Upper lobe of left lung (tissue), 6 donors: ENCODE measurements around the gene CHST9. TPM values are rescaled to one million over a fixed set of nuclear protein-coding genes. Genes with fewer than 3 reads are reported as not detected.
A peak's percentile ranks its signal among the peaks of the same experiment; 100 is the strongest.

ENCODE experiments used
- ATAC-seq, 2 donors: fragments of 200-7000 bp; cut with Tn5 transposase; one replicate each; pipeline ENCODE4 v1.9.1; 2022; ENCODE audit warnings: mild to moderate bottlenecking in 2 of 2, moderate library complexity in 2 of 2; ENCODE audit not compliant: low FRiP score in 2 of 2
- DNase-seq, 2 donors: peaks; one replicate each; pipeline ENCODE4 v3.0.0-alpha.2; 2019 to 2020
- H3K27ac ChIP-seq, 4 donors: fragments of 200-600 bp; sonication (generic); one replicate each; pipeline ENCODE4 v1.5.1; 2016 to 2019
- H3K27me3 ChIP-seq, 4 donors: fragments of 200-600 bp; sonication (generic); one replicate each; pipeline ENCODE4 v1.5.1; 2017 to 2019
- H3K36me3 ChIP-seq, 4 donors: fragments of 200-600 bp; sonication (generic); one replicate each; pipeline ENCODE4 v1.5.1; 2016 to 2019
- H3K4me1 ChIP-seq, 4 donors: fragments of 200-600 bp; sonication (generic); one replicate each; pipeline ENCODE4 v1.5.1; 2018 to 2019
- H3K4me3 ChIP-seq, 4 donors: fragments of 200-600 bp; sonication (generic); one replicate each; pipeline ENCODE4 v1.5.1; 2017 to 2019; ENCODE audit warnings: mild to moderate bottlenecking in 2 of 4, moderate library complexity in 1 of 4
- H3K9me3 ChIP-seq, 4 donors: fragments of 200-600 bp; sonication (generic); one replicate each; pipeline ENCODE4 v1.5.1; 2018 to 2019
- CTCF ChIP-seq, 6 experiments: fragments of 450-650 bp in 4 of 6; fragments of 200-600 bp in 2 of 6; sonication (generic) in 2 of 6; IDR thresholded peaks; one replicate each; pipeline ENCODE4 v1.5.1; 2016 to 2019; ENCODE audit warnings: antibody characterized with exemption in 6 of 6
- EP300 ChIP-seq, 4 donors: sonication (generic); formaldehyde crosslinking; IDR thresholded peaks; one replicate each; pipeline ENCODE4 v1.5.1; 2017; ENCODE audit warnings: antibody characterized with exemption in 4 of 4, control low read depth in 2 of 4
- POLR2A ChIP-seq, 4 donors: fragments of 450-650 bp; IDR thresholded peaks; one replicate each; pipeline ENCODE4 v1.5.1; 2016 to 2017; ENCODE audit warnings: antibody characterized with exemption in 4 of 4, mild to moderate bottlenecking in 2 of 4
- POLR2AphosphoS5 ChIP-seq, 2 donors: sonication (generic); formaldehyde crosslinking; IDR thresholded peaks; one replicate each; pipeline ENCODE4 v1.5.1; 2017; ENCODE audit warnings: antibody characterized with exemption in 2 of 2
- WGBS, 2 donors: methylation state at CpG; one replicate each; pipeline ENCODE4 v1.1.5; 2017 to 2018; 5-methylcytosine and 5-hydroxymethylcytosine counted together
- total RNA-seq, 6 donors: library from RNA; depleted of rRNA in 4 of 6; stranded (reverse); fragments of >200 nt in 4 of 6; gene quantifications; one replicate each; pipeline versions ENCODE4 v1.1.0 to v1.2.1, GENCODE V29; 2016 to 2021
- donor health status: DM: no; HTN: no; CAD: no; lungs with moderate emphysema.
- donor health status: DM: no; HTN: yes; CAD: no; lungs with severe emphysema.

The CHST9 gene
- total RNA-seq, 6 donors from 2014 or later: 0.20 to 44.9 (median 2.1) TPM

- no peaks in the 10 kb centered on the region for H3K36me3 ChIP-seq
- H3K27ac ChIP-seq: no peak overlapping the region
- H3K4me1 ChIP-seq: no peaks in the 10 kb centered on the region
- H3K4me3 ChIP-seq: no peak overlapping the region
- no peaks in the 10 kb centered on the region for H3K27me3 ChIP-seq
- TF ChIP-seq POLR2A (IDR thresholded peaks at IDR 0.05) (no peak), CTCF (IDR thresholded peaks at IDR 0.05) (no peak), EP300 (IDR thresholded peaks at IDR 0.05) (no peak), POLR2AphosphoS5 (IDR thresholded peaks at IDR 0.05) (no peak)
- H3K9me3 ChIP-seq: no peaks in the 10 kb centered on the region
- no peak for DNase-seq
- 79 to 81% methylated on average over 6 to 7 of the region's 7 CpGs for WGBS, 2 donors
- peak in 1 of 2 donors; percentile 40 for ATAC-seq
Measured at GRCh38 chr18:27061488-27062095, 123.5 kb downstream of the CHST9 start.

DNA sequence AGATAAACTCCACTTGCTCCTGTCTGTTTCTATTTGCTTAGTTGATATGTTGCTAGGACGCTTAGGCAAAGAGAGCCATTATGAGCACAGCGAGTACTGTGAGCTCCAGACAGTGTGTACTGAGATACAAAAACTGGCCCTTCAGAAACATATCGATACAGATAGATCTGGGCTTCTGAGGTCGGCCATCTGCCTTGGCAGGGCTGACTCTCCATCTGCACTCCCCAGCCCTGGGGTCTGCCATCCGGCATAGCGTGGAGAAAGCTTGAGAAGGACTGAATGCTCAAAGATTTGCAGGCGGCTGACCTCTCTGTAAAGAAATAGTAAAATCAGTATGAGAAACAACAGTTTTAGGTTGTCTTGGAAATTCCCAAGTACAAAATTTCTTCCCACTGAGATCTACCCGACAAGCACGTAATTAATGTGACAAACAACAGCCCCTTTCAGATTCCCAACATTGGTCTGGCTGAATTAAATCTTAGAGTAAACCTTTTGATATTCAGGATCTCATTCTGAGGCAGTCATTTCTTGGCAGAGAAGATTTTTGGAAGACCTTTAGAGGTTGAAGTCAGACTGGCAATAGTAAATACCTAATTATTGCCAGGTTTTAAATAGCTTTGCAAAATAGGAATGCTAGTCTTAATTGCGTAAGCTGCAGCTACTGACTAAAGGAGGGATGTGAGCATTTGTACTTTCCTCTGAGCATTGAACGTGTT, 127.4 kb downstream of the CHST9 start:
- Histone ChIP-seq H3K4me1 (no peaks in the 10 kb centered on the region), H3K9me3 (no peaks in the 10 kb centered on the region), H3K27ac (peak overlapping the region in 2 of 4 donors; percentile 37 to 44), H3K4me3 (no peak overlapping the region), H3K27me3 (no peaks in the 10 kb centered on the region), H3K36me3 (no peaks in the 10 kb centered on the region)
- 60 to 69% methylated on average over 10 to 11 of the region's 11 CpGs for WGBS, 2 donors
- TF ChIP-seq EP300 (IDR thresholded peaks at IDR 0.05) (no peak), CTCF (IDR thresholded peaks at IDR 0.05) (no peak), POLR2AphosphoS5 (IDR thresholded peaks at IDR 0.05) (no peak), POLR2A (IDR thresholded peaks at IDR 0.05) (no peak)
- no peak for DNase-seq
- peak; percentile 38 to 51 for ATAC-seq

DNA sequence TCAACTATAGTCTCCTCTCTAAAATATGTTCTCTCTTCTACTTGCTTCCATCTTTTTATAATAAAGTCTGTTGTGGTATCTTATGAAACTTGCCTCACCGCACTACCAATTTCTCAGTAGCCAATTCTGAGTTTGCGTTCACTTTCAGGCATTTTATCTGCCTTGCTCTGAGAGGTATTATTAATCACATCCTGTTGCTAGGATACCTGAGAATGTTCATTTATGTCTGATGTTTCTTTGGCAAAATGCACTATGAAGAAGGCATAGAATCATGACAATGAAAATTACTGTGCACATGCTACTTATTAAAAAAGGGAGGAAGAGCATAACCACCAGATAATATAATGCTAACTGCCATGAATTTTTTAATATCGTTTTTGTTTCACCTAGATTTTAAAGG, 130.2 kb downstream of the CHST9 start:
- no peak for ATAC-seq
- WGBS, 2 donors: 80 to 84% methylated on average over 3 of the region's 3 CpGs
- no peak for TF ChIP-seq POLR2A (IDR thresholded peaks at IDR 0.05)
- no peak for TF ChIP-seq CTCF (IDR thresholded peaks at IDR 0.05)
- no peak for TF ChIP-seq EP300 (IDR thresholded peaks at IDR 0.05)
- TF ChIP-seq POLR2AphosphoS5 (IDR thresholded peaks at IDR 0.05): no peak
- no peaks in the 10 kb centered on the region for H3K4me1 ChIP-seq
- no peak overlapping the region for H3K27ac ChIP-seq
- no peak overlapping the region for H3K4me3 ChIP-seq
- no peaks in the 10 kb centered on the region for H3K9me3 ChIP-seq
- no peaks in the 10 kb centered on the region for H3K27me3 ChIP-seq
- DNase-seq: no peak
- H3K36me3 ChIP-seq: no peaks in the 10 kb centered on the region

DNA sequence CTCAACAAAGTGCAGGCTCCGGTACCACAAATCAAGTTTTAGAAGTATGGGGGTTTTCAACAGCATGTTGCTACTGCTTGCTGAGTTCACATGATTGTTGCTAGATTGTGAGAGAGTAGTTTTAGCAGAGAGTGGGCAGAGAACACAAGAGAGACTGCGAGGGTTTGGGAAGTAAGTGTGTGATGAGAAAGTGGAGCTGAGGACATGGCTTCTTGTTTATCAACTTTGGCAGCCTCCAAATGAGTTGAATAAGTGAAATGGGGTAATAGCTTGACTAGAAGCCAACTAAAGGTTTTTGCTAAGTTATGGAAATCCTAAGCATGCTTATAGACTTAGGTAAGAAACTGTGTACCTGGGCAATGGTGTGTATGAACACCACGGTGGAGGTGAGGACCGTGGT, 135.1 kb downstream of the CHST9 start:
- WGBS, 2 donors: 74 to 85% methylated on average over 4 of the region's 4 CpGs
- Histone ChIP-seq H3K4me1 (no peaks in the 10 kb centered on the region), H3K4me3 (no peak overlapping the region), H3K36me3 (no peaks in the 10 kb centered on the region), H3K9me3 (no peaks in the 10 kb centered on the region), H3K27ac (no peak overlapping the region), H3K27me3 (no peaks in the 10 kb centered on the region)
- no peak for TF ChIP-seq EP300 (IDR thresholded peaks at IDR 0.05)
- TF ChIP-seq POLR2A (IDR thresholded peaks at IDR 0.05): no peak
- TF ChIP-seq CTCF (IDR thresholded peaks at IDR 0.05): no peak
- no peak for TF ChIP-seq POLR2AphosphoS5 (IDR thresholded peaks at IDR 0.05)
- ATAC-seq (no peak), DNase-seq (no peak)
